NCI-H2107 treated with DMSO at 0.1 percent for 48 hours (cell line): ENCODE results near the gene CERS6.
"Not testable (repeated sequence)": the region's sequence is repeated elsewhere in the genome, so short reads cannot be mapped to it uniquely, and the experiment has no call there.

Experiments
- DNase-seq: peaks from one replicate; lab custom pipeline; 2025; ENCODE audit not compliant: unreplicated experiment; lab: John Stamatoyannopoulos, UW

The CERS6 gene

DNA sequence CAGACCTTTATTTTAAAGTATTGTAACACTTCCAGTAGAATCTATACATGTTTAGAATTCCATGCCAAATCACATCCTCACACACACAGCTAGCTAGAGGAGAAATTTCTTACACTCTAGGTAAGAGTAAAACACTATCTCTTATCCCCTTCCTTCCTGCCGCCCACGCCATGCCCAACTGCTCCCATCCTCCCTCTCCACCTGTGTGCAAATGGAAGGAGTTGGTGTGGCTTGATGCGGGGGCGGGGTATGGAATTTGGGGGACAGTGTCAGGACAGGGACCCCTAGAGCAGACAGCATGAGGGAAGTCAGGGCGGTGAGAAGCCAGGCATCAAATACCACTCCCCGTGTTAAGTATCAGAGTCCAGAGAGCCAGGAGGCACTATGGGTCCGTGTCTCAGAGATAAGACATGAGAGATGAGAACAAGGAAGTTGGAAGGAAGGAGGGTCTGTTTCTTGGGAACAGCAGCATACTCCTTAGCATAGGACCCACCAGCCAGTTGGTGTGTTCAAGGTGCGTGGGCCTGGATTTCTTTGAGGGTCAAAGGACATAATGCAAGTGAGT is 297.8 kb downstream of the CERS6 start:
- no peak for DNase-seq

DNA sequence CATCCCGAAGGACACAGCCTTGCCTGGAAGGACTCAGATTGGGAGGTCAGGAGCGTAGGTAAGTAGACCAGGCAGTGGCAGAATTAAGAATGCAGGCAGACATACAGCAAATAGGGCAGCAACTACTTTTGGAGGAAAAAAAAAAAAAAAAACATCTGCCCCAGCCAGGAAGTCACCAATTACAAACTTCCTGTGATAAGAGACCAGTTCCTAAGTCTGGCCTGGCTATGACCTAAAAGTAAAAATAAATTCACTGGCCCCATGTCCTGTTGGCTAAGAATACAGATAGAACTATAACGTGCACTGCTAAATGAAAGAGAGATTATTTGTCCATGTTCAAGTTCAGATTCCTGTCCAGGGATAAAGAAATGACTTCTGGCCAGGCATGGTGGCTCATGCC is 301.2 kb downstream of the CERS6 start:
- no peak for DNase-seq

DNA sequence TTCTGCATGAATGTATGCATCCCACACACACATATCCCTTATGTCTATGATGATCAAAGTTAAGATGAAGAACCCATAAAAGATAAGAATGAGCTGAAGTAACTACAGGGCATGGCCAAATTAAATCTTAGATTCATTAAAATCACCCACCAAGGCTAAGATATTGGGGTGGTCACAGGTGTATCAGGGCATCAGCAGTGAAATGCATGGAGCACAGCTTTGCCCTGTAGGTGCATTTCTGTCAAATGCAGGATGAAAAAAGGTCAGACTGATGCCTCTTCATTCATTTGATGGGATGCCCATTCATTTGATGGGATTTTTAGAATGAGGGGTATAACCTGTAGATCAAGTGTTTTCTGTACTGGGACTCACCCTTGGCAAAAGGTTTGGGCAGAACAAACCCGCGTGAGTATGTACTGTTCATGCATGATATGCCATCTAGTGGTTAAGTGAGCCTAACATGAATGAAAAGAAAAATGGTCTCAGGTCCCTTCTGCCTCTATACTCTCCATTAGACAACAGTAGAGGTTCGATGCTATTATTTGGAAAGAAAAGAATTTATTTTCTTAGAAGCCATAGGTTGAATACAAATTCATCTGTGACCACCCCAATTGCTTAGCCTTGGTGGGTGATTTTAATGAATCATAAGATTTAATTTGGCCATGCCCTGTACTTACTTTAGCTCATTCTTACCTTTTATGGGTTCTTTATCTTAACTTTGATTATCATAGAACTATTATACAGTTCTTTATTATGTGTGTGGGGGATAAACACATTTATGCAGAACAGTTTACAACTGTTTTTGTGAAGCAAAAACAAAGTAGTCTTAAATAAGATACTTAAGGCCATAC is 303.1 kb downstream of the CERS6 start:
- DNase-seq: peak; percentile 54

DNA sequence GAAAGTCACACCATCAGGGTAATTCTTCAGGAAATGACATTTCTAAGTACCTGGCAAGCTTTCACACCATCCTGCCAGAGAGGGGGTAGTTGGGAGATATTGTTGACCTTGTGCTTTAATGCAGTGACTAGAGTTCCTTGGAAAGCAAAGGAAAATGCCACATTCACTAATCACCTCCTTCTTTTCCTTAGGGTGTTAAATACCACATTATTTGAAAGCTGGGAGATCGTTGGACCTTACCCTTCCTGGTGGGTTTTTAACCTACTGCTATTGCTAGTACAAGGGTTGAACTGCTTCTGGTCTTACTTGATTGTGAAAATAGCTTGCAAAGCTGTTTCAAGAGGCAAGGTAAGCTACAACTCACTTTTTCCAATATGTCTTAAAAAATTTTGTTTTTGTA is 309.3 kb downstream of the CERS6 start:
- no peak for DNase-seq

DNA sequence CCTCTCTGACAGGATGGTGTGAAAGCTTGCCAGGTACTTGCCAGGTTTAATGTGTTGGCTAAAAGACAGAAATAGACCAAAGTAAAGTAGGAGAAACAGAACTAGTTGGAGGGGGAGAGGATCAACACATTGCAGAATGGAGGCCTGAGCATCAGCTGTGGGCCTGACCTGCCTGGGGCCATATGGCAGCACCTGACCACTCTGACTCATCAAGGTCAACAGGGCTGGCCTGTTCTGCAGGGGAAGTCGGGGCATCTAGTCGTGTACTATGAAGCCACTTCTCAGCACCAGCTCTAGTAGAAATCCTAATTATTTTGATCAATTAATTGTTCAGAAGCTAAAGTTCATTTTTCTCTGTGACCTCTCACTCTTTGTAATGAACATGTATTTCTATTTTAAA is 310.5 kb downstream of the CERS6 start:
- no peak for DNase-seq

DNA sequence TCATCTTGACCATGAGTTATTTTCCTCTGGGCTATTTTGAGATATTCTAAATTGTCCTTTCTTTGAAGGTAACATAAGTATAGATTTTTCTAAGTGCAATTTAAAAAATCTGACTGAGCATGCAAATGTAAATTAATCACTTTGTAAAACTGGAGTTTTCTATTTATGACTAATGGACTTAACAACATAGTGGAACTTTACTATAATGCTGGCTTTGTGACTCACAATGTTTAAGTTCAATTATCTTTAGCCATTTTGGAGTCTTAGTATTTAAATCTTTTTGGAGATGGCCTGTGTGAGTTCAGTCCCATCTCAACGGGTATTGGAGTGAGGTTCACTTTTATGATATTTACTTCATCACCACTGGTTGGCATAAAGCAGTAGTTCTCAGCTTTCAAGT is 311.2 kb downstream of the CERS6 start:
- DNase-seq: no peak

DNA sequence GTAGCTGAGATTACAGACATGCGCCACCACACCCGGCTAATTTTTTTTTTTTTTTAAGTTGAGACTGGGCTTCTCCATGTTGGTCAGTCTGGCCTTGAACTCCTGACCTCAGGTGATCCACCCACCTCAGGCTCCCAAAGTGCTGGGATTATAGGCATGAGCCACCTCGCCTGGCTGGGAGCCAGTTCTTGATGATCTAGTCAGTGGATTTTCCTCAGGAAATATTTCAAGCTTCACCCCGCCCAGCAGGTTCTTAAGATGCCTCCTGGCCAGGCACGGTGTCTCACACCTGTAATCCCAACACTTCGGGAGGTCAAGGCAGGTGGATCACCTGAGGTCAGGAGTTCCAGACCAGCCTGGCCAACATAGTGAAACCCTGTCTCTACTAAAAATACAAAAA is 312.3 kb downstream of the CERS6 start:
- DNase-seq: not testable (repeated sequence)

DNA sequence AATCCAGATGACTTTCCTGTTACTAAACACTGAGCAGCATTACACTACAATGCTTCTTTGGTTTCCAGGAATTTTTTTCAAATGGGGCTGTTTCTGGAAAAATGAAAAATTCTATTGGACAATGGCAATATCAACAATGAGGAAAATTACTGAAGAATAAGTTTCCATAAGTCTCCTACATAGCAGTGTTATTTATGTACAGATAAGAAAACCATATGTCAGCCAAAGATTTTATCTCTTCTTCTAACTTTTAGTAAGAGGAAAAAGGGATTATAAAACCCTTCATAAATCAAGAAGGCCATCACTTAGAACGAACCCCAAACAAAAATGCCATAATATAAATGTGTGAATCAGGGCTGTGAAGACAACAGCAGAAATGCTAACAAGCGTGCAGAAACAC is 314.7 kb downstream of the CERS6 start:
- no peak for DNase-seq

DNA sequence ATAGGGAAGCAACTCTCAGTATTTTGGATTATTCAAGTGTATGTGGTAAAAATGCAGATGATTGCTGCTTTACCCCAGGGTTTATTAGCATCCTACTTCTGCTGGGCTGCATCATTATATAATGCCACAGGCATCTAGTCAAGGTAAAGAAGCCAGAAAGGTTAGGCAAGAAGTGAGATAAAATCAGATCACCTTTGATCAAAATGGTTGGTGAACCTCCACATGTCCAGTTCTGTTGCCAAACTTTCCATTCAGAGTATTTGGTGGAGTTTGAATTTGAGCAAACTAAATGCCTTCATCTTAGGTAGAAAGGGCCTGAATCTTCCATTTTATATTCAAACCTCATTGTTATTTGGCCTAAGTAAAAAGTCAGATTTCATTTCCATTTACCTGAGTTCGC is 316.6 kb downstream of the CERS6 start:
- no peak for DNase-seq

DNA sequence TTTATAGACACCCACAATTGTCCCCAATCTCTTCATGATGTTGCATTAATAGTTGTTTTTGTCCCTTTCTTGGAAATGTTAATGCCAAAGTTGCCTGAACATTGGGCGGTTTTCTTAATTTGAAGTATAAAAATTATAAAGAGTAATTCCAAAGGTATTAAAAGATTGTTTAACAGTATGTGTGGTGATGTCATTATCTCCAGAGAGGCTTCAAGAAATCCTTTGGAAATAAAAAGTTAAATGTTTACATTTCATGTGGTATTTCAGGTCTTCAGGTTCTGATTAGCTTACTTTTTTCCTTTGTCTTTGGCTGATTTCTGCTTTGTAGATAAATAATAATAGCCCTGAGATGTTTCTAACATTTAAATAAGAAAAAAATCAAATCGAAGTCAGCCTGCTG is 317.1 kb downstream of the CERS6 start:
- no peak for DNase-seq

DNA sequence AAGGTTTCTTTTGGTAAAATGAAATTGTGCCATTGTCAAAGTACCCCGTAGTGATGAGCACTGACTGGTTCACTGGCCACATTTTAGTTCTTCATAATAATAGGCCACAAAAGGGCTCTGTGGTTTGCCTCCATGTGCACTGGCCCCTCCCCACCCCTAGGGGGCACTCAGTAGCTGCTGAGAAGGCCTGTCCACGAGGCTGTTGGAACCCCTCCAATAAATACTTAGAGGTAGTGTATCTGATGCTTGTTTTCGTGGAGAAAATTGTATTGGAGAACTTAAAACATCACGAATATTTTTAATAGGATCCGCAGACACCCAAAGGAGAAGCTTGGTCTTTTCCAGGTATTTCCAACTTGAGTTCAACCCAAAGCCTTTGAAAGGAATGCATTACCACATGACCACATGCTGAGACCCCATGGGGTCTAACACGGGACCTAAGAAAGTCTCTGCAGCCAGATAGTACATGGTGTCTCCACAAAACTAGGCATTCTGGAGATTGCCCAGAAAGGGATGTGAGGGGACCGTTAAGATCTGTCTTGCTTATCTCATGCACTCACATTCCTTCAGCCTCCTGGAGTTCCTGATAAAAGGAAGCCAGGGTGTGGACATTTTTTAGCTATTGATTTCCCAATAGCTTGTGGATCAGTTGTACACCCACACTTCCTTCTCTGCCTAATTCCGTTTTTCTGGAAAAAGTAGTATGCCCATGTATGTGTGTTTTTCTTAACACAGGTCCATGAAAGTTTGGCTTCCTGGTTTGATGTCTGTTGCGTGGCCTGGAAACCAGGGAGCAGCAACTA is 317.8 kb downstream of the CERS6 start:
- DNase-seq: no peak

DNA sequence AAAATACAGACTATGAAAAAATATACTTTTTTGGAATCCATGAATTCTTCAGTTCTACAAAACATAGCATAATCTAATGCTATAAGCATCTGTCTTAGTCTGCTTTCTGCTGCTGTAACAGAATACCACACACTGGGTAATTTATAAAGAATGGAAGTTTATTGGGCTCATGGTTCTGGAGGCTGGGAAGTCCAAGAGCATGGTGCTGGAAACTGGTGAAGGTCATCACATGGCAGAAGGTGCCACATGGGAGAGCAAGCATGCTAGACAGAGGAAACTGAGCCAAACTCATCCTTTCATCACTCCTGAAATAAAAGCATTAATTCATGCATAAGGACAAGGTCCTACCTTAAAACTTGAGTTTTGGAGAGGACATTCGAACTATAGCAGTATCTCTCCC is 319.8 kb downstream of the CERS6 start:
- DNase-seq: no peak

DNA sequence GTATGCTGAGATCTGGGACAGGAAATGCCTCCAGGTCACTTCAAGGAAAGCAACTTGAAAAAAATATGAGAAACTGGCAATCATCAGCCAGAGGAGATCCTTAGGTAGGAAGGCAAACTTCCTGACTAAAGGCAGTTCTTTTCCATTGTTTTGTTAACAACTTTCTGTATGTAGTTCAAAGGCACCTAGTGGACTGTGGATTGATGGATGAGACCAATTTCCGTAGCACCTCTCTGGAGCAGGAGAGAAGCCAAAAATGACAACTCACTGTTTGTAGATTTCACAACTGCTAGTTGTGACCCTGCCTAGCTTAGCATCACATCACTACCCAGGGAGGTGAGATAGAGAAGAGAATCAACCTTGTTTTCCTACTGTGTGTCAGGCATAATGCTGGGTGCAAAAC is 324.6 kb downstream of the CERS6 start:
- DNase-seq: no peak

DNA sequence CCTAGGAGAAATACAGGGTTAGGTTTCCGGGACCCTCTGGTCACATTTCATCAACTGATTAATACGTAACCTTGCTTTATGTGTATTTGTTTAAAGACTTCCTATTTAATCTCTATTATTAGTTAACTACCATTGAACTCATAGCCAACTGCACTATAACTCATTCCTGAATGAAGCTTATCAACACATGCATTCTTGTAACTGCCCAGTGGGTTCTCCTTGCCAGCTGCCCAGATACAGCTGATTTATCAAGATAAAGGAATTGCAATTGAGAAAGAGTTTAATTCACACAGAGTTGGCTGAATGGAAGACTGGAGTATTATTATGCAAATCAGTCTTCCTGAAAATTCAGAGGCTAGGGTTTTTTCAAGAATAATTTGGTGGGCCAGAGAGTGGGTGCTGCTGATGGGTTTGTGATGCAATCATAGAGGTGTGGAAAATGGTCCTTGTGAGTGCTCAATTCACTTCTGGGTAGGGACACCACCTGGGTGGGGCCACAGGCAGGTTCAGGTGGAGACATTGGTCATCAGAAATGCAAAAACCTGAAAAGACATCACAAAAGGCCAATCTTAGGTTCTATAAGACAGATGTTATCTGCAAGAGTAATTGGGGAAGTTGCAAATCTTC is 325.2 kb downstream of the CERS6 start:
- DNase-seq: no peak

DNA sequence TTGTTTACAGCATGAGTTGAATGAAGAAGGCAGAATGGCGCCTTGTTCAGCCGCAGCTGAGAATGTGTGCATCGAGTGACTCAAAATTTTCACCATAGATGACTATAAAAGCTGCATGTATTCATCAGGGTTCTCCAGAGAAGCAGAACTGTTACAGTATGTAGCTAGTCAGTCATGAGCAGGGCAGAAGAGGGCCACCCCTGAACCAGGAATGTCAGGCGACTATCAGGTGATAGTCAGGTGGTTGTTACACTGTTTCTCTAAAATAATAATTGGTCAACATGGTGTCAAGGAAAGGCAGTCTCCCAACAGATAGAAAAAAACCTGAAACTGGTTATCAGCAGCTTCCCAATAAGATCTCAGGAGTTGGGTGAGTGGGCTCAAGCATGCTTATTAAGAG is 326.2 kb downstream of the CERS6 start:
- no peak for DNase-seq

DNA sequence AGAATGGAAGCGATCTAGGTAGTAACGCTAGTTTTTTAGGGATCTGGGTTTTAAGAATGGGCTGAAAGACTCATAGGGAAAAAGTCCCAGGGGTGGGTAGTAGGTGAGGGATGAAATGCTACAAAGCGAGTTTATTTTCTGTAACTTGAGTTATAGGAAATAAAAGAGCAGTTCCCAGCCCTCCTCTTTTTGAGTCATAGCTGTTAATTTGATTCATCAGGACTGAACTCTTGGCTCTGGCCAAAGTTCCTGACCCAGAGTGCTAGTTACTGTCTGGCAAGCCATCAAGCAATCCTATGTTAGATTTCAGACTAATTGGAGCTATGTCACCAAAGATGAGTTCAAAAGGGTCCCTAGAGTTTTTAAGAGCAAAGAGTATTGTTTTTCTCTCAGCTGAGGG is 328.9 kb downstream of the CERS6 start:
- DNase-seq: no peak

DNA sequence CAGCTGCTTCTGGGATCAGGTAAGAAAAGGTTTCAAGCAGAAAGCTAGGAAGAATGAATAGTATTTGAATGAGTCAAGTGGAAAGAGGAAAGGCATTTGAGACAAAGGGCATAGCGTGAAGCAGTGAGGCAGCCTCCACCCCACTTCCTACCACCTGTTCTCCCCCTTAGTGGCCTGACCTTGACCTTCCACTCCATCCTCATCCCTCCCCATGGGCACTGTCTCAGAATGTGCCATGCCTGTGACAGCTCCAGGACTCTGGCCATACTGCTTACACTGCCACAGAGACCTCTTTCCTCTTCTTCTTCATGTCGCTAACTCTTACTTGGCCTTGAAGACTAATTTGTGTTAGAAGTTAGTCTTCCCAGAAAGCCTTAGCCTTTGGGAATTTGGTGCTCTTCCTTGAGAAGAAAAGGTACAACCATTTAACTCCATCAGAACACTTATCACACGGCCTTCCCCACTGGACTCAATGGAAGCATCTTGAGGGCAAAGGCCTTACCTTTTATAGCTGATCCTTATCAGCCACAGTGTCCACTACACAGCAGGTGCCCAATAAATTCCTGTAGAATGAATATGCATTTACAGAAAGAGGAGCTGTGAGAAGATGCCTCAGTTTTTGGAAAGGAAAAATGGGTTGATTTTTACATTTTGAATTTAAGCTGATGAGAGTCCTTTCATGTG is 331.2 kb downstream of the CERS6 start:
- no peak for DNase-seq

DNA sequence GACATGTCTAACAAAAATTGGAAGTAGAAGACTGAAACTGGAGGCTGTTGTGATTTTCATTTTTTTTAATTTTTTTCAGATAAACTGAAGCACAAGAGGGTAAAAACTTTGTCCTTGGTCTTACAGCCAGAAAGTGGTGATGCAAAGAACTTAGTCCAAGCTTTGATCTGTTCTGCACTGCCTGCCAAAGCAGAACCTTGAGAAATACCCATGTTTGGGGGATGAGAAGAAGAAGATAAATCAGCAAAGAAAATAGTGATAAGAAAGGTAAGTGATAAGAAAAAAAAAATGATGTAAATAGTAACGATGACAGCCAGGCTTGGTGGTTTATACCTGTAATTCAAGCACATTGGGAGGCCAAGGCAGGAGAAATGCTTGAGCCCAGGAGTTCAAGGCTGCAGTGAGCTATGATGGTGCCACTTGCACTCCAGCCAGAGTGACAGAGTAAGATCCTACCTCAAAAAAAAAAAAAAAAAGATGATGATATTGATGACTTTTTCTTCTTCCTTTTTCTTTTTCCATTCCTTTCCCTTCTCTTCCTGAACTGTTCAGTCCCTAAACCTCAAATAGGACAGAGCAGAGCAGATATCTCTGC is 331.8 kb downstream of the CERS6 start:
- no peak for DNase-seq

DNA sequence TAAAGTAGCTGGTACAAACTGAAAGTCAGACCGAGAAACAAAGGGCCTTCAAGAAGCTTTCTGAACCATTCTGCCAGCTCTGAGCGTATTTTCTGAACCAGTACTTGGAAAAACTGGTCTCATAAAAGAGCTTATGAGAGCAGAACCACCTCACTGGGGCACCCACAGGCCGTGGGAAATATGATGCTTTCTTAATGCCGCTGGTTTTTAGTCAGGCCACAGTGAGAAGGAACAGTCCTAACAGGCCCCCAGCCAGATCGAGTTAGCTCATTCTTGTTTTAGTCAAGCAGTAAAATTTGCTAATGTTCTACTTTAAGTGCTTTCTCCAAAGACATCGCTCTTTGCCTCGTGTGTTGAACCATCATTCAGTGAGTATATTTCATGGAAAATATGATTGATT is 333.7 kb downstream of the CERS6 start:
- no peak for DNase-seq

DNA sequence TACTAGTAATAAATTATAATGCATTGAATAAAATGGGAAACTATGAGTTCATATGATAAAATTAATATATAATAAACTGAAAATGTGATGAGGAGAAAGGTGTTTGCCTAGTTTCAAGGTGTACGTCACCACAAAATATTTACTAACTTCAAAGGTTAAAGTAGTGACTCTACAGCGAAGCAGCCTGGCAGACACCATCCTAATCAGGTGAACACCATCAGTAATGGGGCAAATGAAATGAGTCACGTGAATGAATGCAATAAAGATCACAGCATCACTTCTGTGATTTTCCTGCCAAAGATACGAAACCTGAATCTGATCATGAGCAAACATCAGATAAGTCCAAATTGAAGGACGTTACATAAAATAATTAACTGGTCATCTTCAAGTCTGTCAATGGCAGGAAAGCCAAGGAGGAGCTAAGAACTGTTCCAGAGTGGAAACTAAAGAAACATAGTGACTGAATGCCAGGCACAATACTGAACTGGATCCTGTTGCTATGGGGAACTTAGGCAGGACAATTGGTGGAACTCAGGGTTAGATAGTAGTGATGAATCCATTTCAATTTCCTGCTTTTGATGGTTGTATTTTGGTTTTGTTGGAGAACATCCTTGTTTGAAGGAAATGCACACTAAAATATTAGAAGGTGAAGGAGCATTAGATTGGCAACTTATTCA is 334.3 kb downstream of the CERS6 start:
- DNase-seq: no peak
